Fibroblast of skin of left quadriceps (primary cell): ENCODE measurements around the gene DPY19L3.
"Not testable (repeated sequence)": the region's sequence is repeated elsewhere in the genome, so short reads cannot be mapped to it uniquely, and the experiment has no call there.

Source experiments
- DNase-seq, 2 experiments: peaks; one replicate each; pipeline ENCODE4 v3.0.0-alpha.2; 2013; ENCODE audit warnings: low read depth in 2 of 2

The DPY19L3 gene

DNA sequence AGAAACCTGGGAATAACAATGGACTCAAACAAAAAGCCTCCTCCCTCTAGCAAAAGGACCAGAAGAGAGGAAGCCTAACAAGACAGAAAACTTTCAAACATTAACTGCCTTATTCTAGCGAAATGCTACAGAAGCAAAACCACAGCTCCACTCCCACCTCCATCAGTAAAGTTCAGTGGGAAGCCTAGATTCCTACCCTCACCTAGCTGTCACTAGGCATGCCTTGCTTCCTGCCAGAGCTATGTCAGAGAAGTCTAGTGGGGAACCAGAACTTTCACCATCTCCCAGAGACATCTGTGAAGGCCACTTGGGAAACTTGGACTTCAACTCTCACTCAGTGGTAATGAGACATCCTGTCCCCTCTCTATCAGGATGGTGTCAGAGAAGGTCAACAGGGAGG lies 37.1 kb downstream of the DPY19L3 start:
- DNase-seq: no peak

DNA sequence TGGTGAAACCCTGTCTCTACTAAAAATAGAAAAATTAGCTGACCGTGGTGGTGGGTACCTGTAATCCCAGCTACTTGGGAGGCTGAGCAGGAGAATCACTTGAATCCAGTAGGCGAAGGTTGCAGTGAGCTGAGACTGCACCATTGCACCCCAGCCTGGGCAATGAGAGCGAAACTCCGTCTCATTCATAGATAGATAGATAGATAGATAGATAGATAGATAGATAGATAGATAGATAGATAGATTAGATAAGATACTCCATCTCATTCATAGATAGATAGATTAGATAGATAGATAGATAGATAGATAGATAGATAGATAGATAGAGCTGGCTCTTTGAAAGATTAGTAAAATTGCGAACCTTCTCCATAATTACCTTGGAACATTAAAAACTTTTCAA lies 42.0 kb downstream of the DPY19L3 start:
- not testable (repeated sequence) for DNase-seq

DNA sequence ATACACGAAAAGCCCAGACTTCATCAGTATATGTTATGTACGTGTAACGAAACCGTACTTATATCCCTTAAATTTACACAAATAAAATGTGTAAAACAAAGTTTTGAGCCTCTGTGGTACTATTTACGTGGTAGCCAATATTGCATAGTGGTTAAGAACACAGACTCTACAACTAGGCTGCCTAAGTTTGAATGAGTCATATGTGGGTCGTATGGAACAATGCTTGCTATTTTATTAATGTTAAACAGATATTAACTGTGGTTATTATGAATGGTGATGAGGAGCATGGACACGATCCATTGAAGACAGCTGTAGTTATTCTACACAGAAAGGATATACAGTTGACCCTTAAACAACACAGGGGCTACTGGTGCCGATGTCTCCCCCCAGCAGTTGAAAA lies 42.5 kb downstream of the DPY19L3 start:
- DNase-seq: no peak

DNA sequence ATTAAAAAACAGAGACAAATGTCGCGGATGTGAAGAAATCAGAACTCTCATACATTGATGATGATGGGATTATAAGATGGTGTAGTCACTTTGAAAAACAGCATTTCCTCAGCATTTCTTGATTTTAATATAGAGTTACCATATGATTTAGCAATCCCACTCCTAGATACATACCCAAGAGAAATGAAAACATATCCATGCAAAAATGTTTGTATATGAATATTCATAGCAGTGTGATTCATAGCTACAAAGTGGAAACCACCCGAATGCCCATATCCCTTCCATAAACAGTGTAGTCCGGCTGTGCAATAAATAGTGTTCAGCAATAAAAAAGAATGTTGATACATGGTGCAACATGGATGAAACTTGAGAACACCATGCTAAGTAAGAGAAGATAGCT lies 44.6 kb downstream of the DPY19L3 start:
- DNase-seq: no peak

DNA sequence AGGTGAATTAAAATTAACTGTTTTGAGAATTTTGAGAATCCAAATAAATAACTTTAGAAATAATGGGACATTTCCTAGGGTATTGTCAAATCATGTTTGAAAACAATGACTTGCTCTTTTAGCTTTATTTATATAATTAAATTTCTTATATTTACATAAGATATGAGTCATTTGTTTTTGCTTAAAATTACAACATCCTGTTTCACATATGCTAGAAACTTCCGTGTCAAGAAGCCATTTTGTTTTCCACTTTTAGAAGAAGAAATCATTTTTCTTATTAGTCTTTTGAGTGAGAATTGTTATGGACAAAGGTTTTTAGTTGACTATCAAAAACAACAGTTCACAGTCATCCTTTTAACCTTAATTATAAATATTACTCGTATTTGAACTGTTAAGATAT lies 48.2 kb downstream of the DPY19L3 start:
- DNase-seq: no peak

DNA sequence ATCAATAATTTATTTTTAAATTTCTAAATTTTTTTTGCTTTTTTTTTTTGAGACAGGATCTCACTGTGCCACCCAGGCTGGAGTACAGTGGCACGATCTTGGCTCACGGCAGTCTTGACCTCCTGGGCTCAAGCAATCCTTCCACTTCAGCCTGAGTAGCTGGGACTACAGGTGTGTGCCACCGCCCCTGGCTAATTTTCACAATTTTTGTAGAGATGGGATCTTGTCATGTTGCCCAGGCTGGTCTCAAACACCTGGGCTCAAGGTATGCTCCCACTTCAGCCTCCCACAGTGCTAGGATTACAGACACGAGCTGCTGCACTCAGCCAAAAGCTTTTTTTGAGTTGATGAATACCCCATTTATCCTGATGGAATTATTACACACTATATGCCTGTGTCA lies 50.8 kb downstream of the DPY19L3 start:
- DNase-seq: no peak

DNA sequence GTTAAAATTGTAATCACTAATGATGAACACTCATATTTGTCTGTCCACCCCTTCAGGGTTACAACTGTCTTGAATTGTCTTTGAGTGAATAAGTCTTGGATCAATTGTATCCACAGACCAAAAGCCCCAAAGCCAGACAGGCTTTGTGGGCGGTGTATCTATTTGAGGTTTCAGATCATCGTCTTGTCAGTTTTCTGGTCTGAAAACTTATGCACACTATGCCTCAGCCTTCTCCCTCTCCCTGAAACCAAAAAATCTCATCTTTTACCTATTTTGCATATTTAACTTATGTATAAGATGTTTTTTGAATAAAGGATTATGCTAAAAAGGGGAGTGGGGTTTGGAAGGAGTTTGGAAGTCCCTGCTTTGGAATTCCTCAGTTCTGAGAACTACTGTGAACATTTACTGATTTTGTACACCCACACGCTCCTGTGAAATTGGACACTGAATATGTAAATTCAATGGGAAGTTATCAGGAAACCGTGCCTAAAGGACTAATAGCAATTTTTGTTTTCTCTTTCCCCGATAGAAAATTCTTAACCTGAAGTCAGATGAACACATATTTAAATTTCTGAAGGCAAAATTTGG lies 52.1 kb downstream of the DPY19L3 start:
- no peak for DNase-seq

DNA sequence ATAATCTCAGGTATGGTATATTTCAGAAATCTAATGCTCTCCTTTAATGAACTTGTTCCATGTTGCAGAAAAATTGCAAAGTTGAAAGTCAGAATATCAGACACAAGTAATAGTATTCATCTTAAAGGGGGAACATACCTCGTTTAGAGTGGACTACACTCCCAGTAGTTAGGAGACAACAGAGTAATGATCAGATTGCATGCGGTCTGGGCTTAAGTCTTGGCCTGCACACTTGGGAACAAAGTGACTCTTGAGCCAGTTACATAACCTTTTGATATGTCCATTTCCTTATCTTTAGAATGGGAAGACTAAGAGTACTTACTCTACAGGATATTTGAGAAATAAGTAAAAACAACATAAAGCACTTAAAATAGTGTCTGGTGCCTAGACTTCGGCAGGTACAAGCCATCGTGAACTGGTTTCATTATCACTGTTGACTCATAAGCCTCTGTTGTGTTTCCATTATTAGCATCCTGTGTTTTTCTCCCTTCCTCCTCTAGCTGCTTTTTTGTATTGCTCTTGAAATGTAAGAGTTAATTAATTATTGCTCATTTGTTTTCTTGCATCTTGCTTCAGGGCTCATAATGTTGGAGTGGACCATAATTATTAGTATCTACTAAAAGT lies 53.0 kb downstream of the DPY19L3 start:
- DNase-seq: no peak

DNA sequence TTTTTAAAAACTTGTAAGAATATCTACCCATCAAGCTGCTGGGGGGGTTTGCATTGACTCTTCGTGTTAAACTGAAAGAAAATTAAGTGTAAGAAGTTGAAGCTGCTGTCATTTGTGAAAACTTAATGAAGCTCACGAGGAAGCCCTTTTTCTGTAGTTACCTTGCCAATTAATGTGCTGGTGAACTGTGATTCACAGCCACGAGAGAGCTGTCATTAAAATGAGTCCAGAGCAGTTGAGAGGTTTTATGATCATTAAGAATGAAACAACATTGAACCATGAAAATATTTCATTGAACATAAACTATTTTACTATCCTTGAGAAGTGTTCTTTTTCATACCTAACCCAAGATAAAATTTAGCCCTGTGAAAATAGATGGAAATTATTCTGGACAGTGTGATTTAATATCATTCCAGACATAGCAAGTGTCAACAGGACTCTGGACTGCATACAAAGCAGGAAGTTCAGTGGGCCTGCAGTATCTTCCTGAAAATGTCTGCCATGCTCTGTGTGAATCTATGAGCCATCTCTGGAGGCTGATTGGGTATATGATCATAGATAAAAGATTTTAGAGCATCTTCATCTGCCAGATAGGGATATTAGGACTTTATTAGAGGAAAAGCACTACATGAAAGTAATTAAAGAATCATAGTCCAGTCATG lies 53.8 kb downstream of the DPY19L3 start:
- no peak for DNase-seq

DNA sequence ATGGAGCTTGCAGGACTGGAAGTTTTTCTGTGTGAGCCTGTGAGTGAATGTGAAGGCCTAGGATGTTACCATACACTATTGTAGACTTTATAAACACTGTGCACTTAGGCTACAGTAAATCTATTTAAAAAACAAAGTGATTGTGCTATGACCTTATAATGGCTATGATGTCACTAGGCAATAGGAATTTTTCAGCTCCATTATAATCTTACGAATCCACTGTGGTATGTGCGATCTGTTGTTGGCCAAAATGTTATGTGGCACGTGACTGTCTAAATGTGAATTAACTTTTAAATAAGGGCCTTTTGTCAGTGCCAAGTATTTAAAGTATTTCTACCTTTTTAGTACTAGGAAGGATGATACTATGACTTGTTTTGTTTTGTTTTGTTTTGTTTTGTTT lies 54.9 kb downstream of the DPY19L3 start:
- DNase-seq: no peak

DNA sequence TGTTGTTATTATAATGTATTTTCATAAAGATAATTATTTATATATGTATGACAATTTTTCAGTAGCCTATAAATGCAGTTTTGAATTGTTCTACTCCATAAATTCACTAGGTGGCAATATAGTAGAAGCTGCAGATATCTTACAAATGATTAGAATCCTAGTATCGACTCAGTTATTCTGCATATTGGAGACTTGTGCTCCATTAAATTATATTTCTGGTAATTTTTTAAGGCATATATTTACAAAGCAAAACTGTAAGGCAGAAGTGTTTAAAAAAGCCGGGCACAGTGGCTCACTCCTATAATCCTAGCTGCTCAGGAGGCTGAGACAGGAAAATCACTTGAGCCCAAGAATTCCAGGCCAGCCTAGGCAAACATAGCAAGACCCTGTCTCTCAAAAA lies 58.7 kb downstream of the DPY19L3 start:
- no peak for DNase-seq

DNA sequence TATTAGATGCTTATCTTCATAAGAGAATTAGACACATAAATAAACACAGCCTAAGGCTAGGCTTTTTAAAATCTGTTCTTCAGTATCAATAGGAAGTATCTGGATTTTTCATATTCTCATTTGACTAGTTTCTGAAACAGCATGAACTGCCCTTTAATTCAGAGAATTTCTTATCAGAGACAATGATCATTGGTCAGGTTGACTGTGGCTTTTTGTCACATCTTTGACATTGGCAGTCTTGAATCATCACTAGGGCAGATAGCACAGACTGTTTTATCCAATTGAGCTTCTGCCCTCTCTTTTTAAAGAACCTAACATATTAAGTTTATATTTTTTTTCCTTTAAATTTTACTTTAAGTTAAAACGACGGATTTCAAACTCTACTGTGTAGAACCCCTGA lies 59.6 kb downstream of the DPY19L3 start:
- DNase-seq: no peak

DNA sequence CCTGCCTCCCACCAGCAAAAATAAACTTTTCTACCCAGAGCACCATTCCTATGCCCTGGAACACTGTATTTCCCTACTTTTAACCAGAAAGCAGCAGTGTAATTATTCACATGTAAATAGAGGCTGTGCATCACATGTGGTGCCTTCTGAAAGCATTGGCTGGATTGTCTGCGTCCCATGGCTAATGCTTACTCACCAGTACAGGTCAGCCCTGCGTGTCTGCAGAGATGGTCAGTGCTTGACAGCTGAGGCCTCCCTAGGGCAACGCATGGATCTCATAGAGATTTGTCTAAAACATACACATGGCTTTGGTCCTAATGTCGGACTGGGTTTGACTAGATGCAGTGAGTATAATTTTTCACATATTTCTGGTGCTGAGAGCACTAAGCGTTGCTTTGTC lies 64.2 kb downstream of the DPY19L3 start:
- DNase-seq: no peak

DNA sequence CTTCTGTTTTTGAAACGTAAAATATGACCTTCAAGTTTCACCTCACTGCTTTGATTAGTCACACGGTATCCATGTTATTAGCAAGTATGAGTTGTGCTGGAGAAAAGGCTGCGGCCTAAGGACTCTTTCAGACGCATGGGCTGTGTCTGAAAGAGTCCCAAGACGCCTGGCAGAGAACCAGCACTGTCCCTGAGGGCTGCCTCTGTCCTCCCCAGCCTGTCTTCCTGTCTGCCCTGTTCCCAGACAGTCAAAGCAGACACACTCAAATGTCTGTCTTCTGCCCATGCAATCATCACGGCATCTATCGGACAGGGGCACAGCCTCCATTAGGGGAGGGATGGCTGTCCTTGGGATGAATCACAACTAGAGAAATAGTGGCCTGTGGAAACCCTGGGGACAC lies 65.5 kb downstream of the DPY19L3 start:
- no peak for DNase-seq

DNA sequence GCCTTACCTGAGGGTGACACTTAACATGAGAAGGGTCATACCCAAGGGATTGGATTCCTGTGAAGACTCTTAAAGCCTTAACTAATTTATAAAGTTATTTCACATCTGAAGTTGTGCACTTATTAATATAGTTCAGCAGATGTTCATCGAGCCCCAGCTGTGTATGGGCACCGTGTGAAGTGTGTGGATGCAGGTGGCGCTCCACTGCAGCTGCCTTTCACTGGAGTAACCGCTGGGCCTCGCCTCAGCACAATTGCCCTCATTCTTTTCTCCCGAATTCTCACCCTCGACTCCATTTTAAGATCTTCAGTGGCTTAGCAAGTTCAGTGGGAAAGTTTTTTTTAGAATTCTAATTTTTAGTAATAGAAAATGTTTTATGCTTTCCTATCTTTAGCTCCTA lies 66.2 kb downstream of the DPY19L3 start:
- no peak for DNase-seq

DNA sequence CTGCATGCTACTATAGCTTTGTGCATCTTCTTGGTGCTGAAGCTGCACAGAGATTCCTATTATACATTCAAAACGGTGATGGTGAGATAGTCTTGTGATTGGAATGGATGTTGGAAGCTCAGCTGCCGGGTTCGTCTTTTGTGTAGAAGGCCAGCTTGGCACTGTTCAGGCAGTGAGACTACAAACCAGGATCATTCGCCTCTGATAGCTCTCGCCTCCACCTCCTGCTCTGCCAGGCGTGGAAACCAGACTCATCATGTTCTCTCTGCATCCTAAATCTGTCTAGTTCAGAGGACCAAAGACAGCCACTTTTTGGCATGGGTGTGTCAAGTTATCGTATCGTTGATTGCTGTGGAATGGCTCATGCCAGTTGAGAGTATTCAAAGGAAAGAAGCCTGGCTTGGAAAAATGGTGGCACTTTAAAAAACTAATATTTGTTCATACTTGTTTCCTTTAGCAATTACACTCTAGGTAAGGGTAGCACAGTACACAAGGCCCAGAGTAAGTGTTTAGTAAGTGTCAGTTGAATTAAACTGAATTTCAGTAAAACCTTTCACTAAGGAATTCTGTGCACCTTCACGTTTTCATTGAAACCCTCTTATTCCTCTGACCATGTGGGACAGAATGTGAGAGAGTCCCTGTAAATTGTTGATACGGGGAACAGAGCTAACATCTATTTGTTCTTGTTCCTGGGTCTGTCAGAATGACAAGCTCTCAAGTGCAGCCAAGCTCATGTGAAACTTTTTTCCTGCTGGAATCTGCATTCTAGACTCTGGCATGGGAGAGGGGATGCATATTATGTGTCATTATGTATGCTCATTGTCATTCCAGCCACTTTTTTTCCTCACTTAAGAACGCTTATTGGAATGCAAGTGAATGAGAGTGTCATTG lies 69.8 kb downstream of the DPY19L3 start:
- DNase-seq: no peak

DNA sequence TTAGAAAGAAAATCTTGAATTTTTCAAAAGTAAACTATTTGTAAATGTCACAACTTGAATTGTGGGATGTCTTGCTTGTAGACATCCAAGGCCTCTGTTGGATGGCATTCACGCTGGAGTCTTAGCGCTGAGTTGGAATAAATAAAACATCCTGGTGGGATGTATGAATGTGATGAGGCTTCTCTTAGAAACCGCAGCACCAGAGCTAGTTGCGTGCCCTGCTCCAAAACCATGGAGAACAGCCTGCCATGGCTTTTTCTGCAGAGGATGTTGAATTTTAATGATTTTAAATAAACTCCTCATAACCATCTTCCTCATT lies 70.4 kb downstream of the DPY19L3 start:
- DNase-seq: no peak

DNA sequence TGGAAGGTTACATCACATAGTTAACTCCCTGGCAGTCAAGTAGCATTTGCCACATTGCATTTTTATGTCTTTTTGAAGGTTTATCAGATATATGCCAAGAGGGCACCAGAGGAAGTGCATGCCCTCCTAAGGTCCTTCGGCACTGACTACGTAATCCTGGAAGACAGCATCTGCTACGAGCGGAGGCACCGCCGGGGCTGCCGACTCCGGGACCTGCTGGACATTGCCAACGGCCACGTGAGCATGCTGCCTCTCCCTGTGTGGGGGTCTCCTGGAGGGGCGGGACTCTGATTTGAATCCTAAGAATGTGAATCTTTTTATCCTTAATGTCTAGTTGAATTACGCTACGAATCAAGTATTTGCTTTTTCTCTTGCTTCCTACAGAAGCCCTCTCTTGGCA lies 74.8 kb downstream of the DPY19L3 start:
- DNase-seq: no peak

DNA sequence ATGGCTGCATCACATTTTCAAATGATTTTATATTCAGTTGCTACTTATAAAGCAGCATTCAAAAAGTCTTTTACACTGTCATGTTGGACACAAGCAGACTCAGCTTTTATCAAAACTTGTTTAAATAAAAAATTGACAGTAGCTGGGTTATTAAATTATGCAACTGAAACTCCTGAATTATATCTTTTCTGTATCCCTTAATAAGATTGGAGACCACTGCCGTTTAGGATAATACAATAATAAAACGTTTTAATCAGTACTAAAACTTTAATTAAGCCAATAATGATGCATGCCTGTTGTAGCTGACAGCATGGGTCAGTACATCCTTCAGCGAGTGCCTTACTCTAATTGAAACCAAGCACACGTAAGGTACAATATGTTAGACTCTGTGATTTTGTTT lies 78.0 kb downstream of the DPY19L3 start:
- DNase-seq: no peak

DNA sequence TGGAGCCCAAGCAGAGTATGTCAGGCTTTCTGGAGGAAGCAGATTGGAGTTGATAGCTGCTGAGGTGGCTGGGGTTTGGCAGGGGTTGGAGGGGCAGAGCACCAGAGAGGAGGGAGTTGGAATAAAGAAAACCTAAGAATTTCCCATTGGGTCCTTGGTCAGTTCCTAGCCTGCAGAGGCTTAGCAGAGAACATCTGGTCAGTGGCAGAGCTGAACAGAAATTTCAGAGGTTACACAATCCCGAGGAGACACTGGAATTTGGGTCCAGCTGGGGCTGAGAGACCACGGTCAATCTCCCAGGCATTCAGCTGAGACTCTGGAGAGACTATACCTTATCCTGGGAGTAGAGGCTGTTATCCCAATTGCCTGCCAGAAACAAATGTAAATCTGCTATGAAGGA lies 84.4 kb downstream of the DPY19L3 start:
- no peak for DNase-seq

DNA sequence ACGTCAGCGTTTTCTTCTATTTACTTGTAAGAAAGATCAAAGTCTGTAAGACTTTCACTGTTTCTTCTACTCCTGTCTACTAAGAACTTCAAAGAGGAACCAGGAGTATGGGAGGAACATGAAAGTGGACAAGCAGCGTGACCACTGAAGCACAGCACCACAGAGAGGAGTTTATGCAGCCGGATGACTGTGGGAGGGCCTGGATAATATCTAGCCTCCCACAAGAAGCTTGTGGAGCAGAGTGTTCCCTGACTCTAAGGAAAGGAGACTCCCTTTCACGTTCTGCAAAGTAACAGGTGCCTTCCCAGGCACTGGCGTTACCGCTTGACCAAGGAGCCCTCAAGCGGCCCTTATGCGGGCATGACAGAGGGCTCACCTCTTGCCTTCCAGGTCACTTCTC lies 91.8 kb downstream of the DPY19L3 start:
- no peak for DNase-seq

DNA sequence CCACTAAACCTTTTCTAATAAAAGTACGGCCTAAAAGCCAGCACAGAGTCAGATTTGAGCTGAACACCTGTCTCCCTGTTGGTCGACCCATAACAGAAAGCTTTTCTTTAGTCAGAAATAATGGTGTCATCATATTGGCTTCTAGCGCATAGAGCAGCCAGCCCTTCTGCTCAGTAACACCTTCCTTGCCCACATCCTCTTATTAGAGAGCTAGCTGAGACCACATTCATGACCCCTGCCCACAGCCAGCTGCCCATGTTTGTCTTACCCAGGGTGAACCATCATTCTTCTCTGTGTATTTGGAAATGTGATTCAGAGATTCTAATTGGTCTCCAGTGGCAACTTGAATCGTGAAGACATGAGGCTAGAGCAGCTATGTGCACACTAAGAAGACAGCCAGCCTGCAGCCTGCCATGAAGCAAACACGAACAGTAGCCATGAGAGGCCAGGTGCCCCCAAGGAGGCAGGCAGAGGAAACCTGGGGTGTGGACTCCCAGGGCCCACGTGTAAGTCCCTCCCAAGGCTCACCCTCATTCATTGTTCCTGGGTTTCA lies 93.2 kb downstream of the DPY19L3 start:
- DNase-seq: no peak
